Stimulated activated CD8-positive, alpha-beta memory T cell treated with anti-CD3 and anti-CD28 coated beads, Interleukin-7, amount 100 ng/mL, for 24 hours (primary cell): Measurements from ENCODE around the gene PRKCI.
"Not testable (repeated sequence)": the region's sequence is repeated elsewhere in the genome, so short reads cannot be mapped to it uniquely, and the experiment has no call there.

ENCODE experiments used
- DNase-seq: peaks from one replicate; pipeline ENCODE4 v3.0.0-alpha.2; 2020; ENCODE audit warnings: low read depth

Gene PRKCI

DNA sequence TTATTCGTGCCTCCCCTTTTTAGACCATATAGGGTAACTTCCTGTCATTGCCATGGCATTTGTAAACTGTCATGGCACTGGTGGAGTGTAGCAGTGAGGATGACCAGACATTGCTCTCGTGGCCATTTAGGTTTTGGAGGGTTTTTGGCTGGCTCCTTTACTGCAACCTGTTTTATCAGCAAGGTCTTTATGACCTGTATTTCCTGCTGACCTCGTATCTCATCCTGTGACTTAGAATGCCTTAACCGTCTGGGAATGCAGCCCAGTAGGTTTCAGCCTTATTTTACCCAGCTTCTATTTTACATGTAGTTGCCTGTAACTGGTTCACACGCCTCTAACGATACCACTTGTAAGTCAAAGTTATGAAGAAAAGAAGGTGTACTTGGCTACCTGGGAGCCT lies 121.6 kb downstream of the PRKCI start:
- DNase-seq = not testable (repeated sequence)

DNA sequence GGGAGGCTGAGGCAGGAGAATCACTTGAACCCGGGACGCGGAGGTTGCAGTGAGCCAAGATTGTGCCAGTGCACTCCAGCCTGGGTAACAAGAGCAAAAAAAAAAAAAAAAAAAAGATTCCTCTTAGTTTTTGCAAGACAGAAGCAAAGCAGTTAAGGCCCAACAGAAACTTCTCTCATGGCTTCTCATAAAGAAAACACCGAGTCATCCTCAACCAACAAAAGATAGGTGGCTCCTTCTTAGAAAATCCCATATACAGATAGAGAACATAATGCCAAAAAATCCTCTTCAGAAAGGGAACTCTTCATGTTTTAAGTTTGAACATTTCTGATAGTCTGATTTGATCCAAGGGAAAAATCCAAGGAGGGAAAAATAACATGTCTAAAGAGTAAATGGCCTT lies 122.7 kb downstream of the PRKCI start:
- no peak for DNase-seq

DNA sequence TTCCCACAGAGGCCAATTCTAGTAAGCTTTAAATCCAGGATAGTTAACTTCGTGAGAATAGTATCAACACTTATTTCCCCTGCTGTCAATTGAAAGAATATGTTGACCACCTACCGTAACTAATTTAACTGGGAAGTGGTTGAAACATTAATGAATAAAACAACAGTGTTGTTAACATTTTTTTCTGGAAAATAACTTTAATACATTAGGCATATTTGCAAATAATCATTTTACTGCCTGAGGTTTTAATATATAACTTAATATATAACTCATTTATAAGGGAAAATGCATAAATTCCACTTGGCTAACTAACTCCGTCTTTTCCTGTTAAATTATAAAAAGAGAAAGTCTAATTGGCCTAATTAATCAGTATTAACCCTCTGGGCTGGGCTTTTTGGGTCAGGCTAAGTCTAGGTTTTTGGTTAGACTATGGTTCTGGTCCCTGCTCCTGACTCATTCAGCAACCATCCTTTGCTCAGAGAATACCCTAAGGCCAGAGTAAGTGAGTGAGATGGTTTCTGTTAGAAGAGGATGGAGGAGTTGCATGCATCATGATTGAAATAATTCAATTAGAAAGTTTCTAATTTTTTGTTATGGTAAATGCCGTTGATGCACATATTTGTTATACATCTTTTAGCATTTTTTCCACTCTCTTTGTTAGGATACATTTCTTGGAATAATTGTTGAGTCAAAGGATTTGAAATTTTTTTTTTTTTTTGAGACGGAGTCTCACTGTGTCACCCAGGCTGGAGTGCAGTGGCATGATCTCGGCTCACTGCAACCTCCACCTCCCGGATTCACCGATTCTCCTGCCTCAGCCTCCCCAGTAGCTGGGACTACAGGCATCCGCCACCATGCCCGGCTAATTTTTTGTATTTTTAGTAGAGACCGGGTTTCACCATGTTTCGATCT lies 124.5 kb downstream of the PRKCI start:
- DNase-seq = no peak

DNA sequence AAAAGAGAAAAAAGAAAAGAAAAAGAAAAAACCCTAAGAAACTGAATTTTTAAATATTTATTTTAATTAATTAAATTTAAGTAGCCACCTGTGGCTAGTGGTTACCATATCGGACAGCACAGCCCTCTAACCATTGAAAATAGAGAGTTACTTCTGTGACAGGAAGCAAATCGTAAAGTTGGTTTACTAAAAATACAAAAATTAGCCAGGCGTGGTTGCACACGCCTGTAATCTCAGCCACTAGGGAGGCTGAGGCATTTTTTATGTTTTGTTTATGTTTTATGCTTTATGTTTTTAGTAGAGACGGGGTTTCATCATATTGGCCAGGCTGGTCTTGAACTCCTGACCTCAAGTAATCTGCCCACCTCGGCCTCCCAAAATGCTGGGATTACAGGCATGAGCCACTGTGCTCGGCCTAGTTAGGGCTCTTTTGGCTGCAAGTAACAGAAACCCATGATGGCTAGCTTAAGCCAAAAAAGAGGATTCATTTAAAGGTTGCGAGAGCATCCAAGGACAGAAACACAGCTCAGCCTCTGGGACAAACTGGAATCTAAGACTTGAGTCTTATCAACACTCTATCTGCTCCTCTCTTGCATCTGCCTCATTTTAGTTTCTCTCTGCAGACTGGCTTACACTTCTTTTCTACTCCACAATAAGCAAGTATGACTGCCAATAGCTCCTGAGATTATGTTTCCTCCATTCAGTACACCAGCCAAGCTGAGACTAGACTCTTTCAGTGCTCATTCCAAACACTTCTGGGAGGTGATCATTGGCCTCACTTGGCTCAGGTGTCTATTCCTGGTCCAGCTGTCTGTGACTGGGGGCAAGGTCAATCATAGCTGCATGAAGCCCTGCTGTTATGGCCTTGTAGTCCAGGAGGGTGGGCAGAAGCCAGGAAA lies 128.5 kb downstream of the PRKCI start:
- DNase-seq = no peak

DNA sequence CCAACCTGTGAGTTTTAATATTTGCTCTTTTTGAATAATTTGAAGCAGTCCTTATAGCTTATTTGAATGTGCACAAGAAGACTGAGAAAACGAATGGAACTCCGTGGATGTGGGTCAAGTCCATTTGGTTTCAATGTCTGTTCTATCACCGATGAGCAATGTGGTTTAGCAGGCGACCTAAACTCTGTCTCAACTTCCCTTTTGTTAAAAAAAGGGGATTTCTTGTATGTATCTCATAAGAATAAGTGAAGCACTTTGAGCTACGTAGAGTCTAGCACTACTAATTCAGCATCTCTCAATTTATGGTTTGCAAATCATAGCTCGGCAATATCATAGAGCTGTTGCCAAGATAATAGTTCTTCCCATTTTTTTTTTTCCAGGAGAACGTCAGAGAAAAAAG lies 130.7 kb downstream of the PRKCI start:
- no peak for DNase-seq

DNA sequence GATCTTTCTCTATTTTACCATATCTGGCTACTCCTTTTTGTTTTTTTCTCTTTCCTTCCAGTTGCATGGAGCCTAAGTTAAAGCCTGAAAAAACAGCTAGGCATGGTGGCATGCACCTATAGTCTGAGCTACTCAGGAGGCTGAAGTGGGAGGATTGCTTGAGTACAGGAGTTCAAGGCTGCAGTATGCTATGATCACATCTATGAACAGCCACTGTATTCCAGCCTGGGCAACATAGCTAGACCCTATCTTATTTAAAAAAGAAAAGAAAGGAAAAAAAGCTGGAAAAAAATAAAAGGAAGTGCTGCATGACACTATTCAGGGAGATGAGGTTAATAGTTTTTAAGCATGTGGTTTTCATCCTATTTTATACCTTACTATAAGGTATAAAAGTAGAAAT lies 131.3 kb downstream of the PRKCI start:
- no peak for DNase-seq

DNA sequence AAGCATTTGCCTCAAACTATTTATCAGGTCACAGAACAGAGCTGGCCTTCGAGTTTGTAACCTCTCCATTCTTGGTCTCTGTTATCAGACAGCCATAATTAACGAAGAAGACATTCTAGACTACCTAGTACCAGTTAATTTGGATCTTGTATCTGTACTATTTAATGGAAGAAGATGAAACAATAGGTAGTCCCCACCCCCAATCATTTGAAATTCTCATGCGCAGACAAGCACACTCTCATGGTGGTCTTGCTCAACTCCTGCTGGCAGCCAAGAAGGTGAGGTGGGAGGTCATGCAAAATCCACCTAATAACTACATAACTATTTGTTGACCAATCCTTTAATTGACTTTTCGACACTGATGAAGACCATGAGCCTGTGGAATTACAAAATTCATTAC lies 132.5 kb downstream of the PRKCI start:
- DNase-seq = no peak
